Gastrocnemius medialis (tissue), 4 donors: Measurements from ENCODE around the gene ATP6AP2. TPM values are rescaled to one million over a fixed set of nuclear protein-coding genes. Genes with fewer than 3 reads are reported as not detected.

ENCODE experiments used
- ATAC-seq, 2 donors: fragments of 150-250 bp; one replicate each; pipeline ENCODE4 v1.9.1; 2016
- DNase-seq, 2 donors: peaks; one replicate each; pipeline ENCODE4 v3.0.0-alpha.2; 2019
- H3K27ac ChIP-seq, 4 donors: fragments of 200-600 bp; sonication (generic); 1 replicate in 1 of 4; 2 replicates in 3 of 4; pipeline ENCODE4 v1.5.1; 2016 to 2018; ENCODE audit warnings: mild to moderate bottlenecking in 2 of 4, moderate library complexity in 1 of 4
- H3K27me3 ChIP-seq, 3 donors: fragments of 200-600 bp; sonication (generic) in 2 of 3; 1 replicate in 1 of 3; 2 replicates in 2 of 3; pipeline versions ENCODE4 v1.5.1 to v1.6.0; 2016 to 2019; ENCODE audit warnings: mild to moderate bottlenecking in 1 of 3, moderate library complexity in 1 of 3
- H3K36me3 ChIP-seq, 2 donors: fragments of 200-600 bp; sonication (generic) in 1 of 2; one replicate each; pipeline ENCODE4 v1.5.1; 2017 to 2018
- H3K4me1 ChIP-seq, 2 donors: fragments of 200-600 bp; sonication (generic) in 1 of 2; one replicate each; pipeline ENCODE4 v1.5.1; 2016 to 2017; ENCODE audit warnings: mild to moderate bottlenecking in 2 of 2
- H3K4me3 ChIP-seq, 4 donors: fragments of 200-600 bp; sonication (generic) in 3 of 4; 1 replicate in 1 of 4; 2 replicates in 3 of 4; pipeline ENCODE4 v1.5.1; 2016 to 2019; ENCODE audit warnings: mild to moderate bottlenecking in 2 of 4
- H3K9me3 ChIP-seq, 3 donors: fragments of 200-600 bp; sonication (generic) in 2 of 3; 1 replicate in 1 of 3; 2 replicates in 2 of 3; pipeline ENCODE4 v1.5.1; 2016 to 2019
- POLR2A ChIP-seq, 2 donors: fragments of 450-650 bp; IDR thresholded peaks; one replicate each; pipeline ENCODE4 v1.6.1; 2017; ENCODE audit warnings: antibody characterized with exemption in 2 of 2, mild to moderate bottlenecking in 2 of 2, moderate library complexity in 2 of 2
- in situ Hi-C, 4 donors: fragments of 200-750 bp; cut with MboI; loops; one replicate each; pipeline versions ENCODE4 v1.15.0 to v1.8.0; 2017; ENCODE audit warnings: low sequenced_read_pairs in 4 of 4
- intact Hi-C: fragments of 100-400 bp; cut with DNase I; formaldehyde crosslinking; loops from one replicate; pipeline ENCODE4 v1.15.1; 2023; ENCODE audit warnings: low total_unique reads
- total RNA-seq, 4 donors: library from RNA; depleted of rRNA; stranded (reverse); fragments of >200 nt; gene quantifications; one replicate each; pipeline versions ENCODE4 v1.1.0 to v1.2.3, GENCODE V29; 2016
- TF ChIP-seq, protein P1 (sequence below), 5 experiments: fragments of 450-650 bp in 3 of 5; fragments of 200-600 bp in 2 of 5; sonication (generic) in 2 of 5; IDR thresholded peaks in 4 of 5; conservative IDR thresholded peaks in 1 of 5; 1 replicate in 4 of 5; 2 replicates in 1 of 5; pipeline ENCODE4 v1.5.1; 2016 to 2019; ENCODE audit warnings: antibody characterized with exemption in 5 of 5, mild to moderate bottlenecking in 3 of 5, moderate library complexity in 3 of 5

Gene ATP6AP2
- total RNA-seq, 4 donors from 2014 or later: 23.2 to 40.1 (median 31.5) TPM

DNA sequence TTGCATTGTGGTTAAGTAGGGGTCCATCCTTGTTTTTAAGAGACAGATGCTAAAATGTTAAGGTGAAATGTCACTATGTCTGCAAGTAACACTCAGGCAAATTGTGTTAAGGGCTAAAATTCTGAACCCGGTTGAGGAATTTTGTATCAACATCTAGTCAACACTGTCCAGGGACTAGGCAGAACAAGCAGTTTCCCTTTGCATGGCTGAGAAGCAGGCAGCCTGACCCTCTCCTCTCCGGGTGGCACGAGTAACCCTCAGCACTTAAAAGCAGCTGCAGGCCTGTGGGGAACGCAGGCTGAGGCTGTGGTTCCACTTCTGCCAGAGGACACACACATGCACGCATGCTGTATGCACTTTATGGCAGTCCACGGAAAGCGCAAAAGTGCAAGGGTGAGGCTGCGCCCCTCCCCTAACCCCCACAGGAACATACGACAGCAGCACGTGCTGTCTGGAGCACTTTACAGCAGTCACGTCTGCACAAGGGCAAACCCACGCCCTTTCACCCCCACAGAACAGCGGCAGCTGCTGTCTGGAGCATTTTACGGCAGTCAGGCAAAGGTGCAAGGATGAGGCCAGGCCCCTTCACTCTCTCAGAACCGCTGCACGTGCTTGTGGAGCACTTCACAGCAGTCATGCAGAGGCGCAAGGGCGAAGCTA, 41.8 kb downstream of the ATP6AP2 start:
- no peak for DNase-seq
- no peaks in the 10 kb centered on the region for H3K4me1 ChIP-seq
- TF ChIP-seq, protein P1, sequence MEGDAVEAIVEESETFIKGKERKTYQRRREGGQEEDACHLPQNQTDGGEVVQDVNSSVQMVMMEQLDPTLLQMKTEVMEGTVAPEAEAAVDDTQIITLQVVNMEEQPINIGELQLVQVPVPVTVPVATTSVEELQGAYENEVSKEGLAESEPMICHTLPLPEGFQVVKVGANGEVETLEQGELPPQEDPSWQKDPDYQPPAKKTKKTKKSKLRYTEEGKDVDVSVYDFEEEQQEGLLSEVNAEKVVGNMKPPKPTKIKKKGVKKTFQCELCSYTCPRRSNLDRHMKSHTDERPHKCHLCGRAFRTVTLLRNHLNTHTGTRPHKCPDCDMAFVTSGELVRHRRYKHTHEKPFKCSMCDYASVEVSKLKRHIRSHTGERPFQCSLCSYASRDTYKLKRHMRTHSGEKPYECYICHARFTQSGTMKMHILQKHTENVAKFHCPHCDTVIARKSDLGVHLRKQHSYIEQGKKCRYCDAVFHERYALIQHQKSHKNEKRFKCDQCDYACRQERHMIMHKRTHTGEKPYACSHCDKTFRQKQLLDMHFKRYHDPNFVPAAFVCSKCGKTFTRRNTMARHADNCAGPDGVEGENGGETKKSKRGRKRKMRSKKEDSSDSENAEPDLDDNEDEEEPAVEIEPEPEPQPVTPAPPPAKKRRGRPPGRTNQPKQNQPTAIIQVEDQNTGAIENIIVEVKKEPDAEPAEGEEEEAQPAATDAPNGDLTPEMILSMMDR (IDR thresholded peaks at IDR 0.05 in 4 of 5, conservative IDR thresholded peaks at IDR 0.05 in 1 of 5): no peak
- TF ChIP-seq POLR2A (IDR thresholded peaks at IDR 0.05): no peak
- H3K9me3 ChIP-seq: no peaks in the 10 kb centered on the region
- H3K27ac ChIP-seq: no peak overlapping the region
- H3K4me3 ChIP-seq: no peak overlapping the region
- H3K27me3 ChIP-seq: no peaks in the 10 kb centered on the region
- in situ Hi-C loops (no loop called here), intact Hi-C loops (no loop called here)
- ATAC-seq: no peak
- H3K36me3 ChIP-seq: peaks cover 0 to 7% of the 10 kb centered on the region in 2 donors

DNA sequence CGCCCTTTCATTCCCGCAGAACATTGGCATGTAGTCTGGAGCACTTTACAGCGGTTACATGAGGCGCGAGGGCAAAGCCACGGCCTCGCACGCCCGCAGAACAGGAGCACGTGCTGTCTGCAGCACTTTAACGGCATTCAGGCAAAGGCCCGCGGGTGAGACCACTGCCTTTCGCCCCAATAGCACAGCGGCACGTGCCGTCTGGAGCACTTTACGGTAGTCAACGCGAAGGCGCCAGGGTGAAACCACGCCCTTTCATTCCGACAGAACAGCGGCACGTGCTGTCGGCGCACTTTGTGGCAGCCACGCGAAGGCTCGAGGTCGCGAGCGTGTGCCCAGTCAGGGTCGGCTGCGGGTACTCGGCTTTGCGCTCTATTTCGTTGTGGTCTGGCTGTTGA, 42.4 kb downstream of the ATP6AP2 start, which contains the start of gene MPC1L:
MPC1L (plus strand) TSS at position 290 of the 398 bp plus-strand sequence. CDS start 138 bp downstream, outside the sequence.
- no peak within 1 kb of the TSS for H3K27ac ChIP-seq
- no peaks in the 10 kb centered on the region for H3K9me3 ChIP-seq
- in situ Hi-C loops: no loop called here
- DNase-seq (no peak), ATAC-seq (no peak)
- no peaks in the 10 kb centered on the region for H3K4me1 ChIP-seq
- no peaks in the 10 kb centered on the region for H3K27me3 ChIP-seq
- H3K36me3 ChIP-seq: peaks cover 0 to 12% of the 10 kb centered on the region in 2 donors
- TF ChIP-seq, protein P1 (IDR thresholded peaks at IDR 0.05 in 4 of 5, conservative IDR thresholded peaks at IDR 0.05 in 1 of 5): no peak
- no peak for TF ChIP-seq POLR2A (IDR thresholded peaks at IDR 0.05)
- no peak within 1 kb of the TSS for H3K4me3 ChIP-seq
- intact Hi-C loops: no loop called here

DNA sequence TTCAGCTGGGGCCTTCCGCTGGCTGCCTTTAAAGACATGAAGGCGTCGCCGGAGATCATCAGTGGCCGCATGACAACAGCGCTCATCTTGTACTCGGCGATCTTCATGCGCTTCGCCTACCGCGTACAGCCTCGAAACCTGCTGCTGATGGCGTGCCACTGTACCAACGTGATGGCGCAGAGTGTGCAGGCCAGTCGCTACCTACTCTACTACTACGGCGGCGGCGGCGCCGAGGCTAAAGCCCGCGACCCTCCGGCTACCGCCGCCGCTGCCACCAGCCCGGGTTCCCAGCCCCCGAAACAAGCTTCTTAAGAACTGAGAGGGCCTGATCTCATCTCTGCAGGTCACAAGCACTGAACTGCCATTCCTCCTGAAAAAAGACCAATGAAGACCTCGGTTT, 42.9 kb downstream of the ATP6AP2 start:
- Histone ChIP-seq H3K4me3 (no peak overlapping the region), H3K27me3 (no peaks in the 10 kb centered on the region), H3K9me3 (no peaks in the 10 kb centered on the region), H3K4me1 (no peaks in the 10 kb centered on the region), H3K27ac (no peak overlapping the region), H3K36me3 (peaks cover 0 to 14% of the 10 kb centered on the region in 2 donors)
- in situ Hi-C loops (no loop called here), intact Hi-C loops (no loop called here)
- TF ChIP-seq POLR2A (IDR thresholded peaks at IDR 0.05): no peak
- TF ChIP-seq, protein P1 (IDR thresholded peaks at IDR 0.05 in 4 of 5, conservative IDR thresholded peaks at IDR 0.05 in 1 of 5): no peak
- DNase-seq: no peak
- no peak for ATAC-seq

DNA sequence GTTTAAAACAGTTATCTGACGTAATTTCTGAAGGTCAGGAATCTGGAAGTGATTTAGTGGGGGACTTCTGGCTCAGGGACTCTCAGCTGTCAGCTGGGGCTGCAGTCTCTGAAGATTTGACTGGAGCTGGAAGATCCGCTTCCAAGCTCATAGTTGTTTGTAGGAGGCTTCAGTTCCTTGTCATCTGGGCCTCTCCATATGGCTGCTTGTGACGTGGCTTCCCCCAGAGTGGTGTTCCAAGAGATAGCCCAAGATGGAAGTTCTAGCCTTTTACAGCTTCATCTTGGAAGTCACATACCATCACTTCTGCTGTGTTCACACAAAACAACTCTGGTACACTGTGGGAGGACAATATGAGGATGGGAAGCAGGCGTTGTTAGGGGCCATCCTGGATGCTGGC, 44.5 kb downstream of the ATP6AP2 start:
- Histone ChIP-seq H3K9me3 (no peaks in the 10 kb centered on the region), H3K4me3 (no peak overlapping the region), H3K27ac (no peak overlapping the region), H3K4me1 (no peaks in the 10 kb centered on the region), H3K27me3 (no peaks in the 10 kb centered on the region), H3K36me3 (peaks cover 0 to 27% of the 10 kb centered on the region in 2 donors)
- DNase-seq: no peak
- ATAC-seq: no peak
- no peak for TF ChIP-seq POLR2A (IDR thresholded peaks at IDR 0.05)
- TF ChIP-seq, protein P1 (IDR thresholded peaks at IDR 0.05 in 4 of 5, conservative IDR thresholded peaks at IDR 0.05 in 1 of 5): no peak
- intact Hi-C loops: no loop called here
- in situ Hi-C loops: no loop called here
